GM23338 (cell line): Measurements from ENCODE around the gene ACSF3.

Source experiments
- CREB1 ChIP-seq: fragments of 250-450 bp; sonication (Bioruptor Pico); IDR thresholded peaks from 2 replicates; pipeline ENCODE4 v1.5.0; 2020; ENCODE audit warnings: low read depth, mild to moderate bottlenecking, moderate library complexity
- CTCF ChIP-seq, 2 experiments: fragments of 200-600 bp in 1 of 2; sonication (generic) in 1 of 2; conservative IDR thresholded peaks; 2 replicates each; pipeline versions ENCODE4 v1.5.1 to v1.6.1; 2016 to 2017; ENCODE audit warnings: antibody characterized with exemption in 2 of 2, low read depth in 2 of 2, mild to moderate bottlenecking in 2 of 2, moderate library complexity in 1 of 2
- EZH2 ChIP-seq: fragments of 200-600 bp; sonication (generic); IDR thresholded peaks from one replicate; pipeline ENCODE4 v1.8.0; 2017; ENCODE audit warnings: antibody characterized with exemption, mild to moderate bottlenecking, low read depth; ENCODE audit not compliant: unreplicated experiment
- EZH2phosphoT487 ChIP-seq: fragments of 200-600 bp; sonication (generic); IDR thresholded peaks from one replicate; pipeline ENCODE4 v1.8.1; 2018; ENCODE audit warnings: antibody characterized with exemption; ENCODE audit not compliant: unreplicated experiment
- POLR2AphosphoS5 ChIP-seq: IDR thresholded peaks from 2 replicates; pipeline ENCODE4 v1.6.1; 2016; ENCODE audit warnings: antibody characterized with exemption, low read depth
- REST ChIP-seq: IDR thresholded peaks from one replicate; pipeline ENCODE4 v1.6.1; 2018; ENCODE audit warnings: antibody characterized with exemption; ENCODE audit not compliant: unreplicated experiment

GRCh38 chr16:89200124-89200849, 106.6 kb downstream of the ACSF3 start, which contains the start of gene SLC22A31:
- TF ChIP-seq CTCF (conservative IDR thresholded peaks at IDR 0.05; ENCODE audit: low read depth in 2 of 2) (no peak), EZH2phosphoT487 (no peak), REST (no peak), EZH2 (no peak), POLR2AphosphoS5 (no peak), CREB1 (no peak)
